GM18909 (cell line): ENCODE measurements around the gene NOTCH1.

ENCODE experiments used
- ATAC-seq: cut with Tn5 transposase; IDR thresholded peaks from one replicate; pipeline ENCODE4 v1.9.1; 2021; ENCODE audit warnings: mild to moderate bottlenecking; ENCODE audit not compliant: unreplicated experiment, poor library complexity

Gene NOTCH1

DNA sequence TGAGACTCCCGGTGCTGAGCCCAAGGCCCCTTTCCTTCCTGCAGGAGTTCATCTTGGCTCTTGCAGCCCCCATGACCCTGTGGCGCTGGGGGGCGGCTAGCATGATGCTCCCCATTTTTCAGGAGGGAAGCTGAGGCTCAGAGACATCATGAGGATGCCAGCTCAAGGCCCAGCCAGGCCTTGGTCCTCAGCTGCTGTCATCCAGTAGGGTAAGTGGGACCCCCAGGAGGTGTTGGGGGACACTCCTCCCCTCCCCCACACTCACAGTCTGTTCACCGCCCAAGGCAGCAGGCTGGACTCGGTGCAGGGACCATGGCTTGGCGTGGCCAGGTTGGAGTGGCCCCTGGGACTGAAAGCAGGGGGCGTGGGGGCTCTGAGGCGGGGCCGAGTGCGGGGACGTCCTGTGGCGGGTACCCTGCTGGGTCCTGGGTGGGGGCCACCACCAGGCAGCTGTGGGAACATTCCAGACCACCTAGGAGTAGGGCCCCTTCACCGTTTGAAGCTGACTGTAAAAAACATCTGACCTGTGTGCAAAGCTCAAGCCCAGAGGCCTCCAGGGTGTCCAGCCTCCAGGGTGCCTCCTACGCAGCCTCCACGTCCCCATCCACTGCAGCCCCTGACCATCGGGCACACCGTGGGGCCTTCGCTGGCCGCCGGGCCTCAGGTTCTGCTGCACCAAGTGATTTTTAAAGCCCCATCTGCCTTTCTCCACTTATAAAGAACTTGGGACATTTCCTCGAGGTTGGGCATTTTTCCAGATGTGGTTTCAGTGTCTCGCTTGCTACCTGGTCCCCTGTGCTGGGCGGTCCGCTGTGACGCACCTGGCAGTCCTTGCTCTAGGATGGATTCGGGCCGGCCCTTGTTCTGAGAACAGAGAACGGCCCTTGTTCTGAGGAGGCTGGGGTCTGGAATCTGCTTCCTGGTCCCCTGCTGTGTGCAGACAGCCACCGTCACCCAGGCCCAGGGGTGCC lies 3.4 kb upstream of the NOTCH1 start:
- ATAC-seq = no peak

DNA sequence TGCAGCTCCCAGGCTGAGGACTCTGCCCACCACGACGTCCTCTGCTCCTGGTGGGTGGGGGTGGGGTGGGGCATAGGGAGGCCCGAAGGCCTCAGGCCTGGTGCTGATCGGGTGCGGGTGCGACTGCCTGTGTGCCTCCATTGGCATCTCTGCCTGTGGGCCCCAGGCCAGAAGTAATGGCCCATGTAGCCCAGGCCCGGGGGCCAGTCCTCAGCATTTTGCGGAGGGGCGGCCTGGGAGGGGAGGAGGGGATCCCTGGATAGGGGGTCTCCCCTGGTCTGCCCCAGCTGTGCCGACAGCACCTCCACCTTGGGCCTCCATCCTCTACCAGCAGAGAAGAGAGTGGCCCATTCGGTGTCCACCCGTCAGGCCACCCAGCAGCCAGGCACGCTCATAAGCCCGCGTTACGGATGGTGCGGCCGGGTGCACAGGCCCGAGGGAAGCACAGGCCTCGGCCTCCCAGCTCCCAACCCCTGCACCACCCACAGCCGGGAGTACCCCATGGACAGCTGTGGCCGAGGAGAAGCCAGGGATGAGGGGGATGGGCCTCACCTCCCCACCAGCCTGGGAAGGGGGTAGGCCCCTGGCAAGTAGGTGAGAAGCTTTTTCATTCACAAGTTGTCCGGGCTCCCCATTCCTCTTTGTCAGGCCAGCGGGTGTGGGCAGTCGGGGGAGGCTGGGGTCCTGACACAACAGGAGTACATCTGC lies 1.8 kb upstream of the NOTCH1 start:
- ATAC-seq = no peak

DNA sequence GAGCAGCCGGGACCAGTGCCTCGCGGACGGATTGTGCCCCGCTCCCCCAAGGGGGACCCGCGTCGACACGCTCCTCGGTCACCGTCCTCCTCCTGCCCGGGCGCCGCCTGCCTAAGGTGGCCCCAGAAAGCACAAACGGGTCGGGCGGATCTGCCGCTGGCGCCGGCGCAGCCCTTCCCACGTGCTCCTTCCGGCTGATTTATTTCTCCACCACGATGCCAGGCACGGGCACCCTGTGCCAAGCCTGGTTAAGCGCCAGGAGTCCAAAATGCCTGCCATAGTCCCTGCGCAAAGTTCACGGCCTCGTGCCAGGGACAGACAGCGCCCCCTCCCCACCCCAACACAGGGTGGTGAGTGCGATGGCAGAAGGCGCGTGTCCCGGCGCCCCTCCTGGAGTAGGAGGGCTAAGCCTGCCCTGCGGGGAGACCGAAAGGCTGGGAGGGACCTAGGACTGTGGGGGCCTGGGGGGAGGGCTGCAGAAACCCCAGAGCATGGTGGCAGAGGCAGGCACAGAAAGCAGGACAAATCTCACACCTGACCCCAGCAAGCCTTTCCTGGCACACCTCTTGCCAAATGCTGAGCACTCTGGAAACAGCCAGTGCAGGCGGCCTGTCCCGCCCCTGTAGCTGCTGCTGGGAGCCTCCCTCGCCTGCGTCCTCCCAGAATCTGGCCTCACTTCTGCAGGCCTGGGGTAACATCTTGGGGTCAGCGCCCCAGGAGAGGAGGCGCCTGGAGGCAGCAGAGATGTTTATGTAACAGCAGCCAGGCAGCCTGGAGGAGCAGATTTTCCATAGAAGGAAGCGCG lies 1.1 kb upstream of the NOTCH1 start:
- peak; percentile 10 for ATAC-seq

DNA sequence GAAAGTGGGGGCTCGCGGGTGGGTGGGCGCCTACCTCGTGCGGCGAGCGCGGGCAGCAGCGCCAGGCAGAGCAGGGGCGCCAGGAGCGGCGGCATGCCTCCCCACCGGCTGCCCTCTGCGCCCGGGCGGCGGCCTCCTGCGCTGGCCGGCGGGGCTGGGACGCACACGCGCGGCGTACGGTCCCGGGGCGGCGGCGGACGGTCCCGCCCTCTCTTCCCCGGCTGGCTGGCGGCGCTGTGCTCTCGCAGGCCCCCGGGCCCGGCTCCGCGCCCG lies 220 bp downstream of the NOTCH1 start:
- ATAC-seq = no peak

DNA sequence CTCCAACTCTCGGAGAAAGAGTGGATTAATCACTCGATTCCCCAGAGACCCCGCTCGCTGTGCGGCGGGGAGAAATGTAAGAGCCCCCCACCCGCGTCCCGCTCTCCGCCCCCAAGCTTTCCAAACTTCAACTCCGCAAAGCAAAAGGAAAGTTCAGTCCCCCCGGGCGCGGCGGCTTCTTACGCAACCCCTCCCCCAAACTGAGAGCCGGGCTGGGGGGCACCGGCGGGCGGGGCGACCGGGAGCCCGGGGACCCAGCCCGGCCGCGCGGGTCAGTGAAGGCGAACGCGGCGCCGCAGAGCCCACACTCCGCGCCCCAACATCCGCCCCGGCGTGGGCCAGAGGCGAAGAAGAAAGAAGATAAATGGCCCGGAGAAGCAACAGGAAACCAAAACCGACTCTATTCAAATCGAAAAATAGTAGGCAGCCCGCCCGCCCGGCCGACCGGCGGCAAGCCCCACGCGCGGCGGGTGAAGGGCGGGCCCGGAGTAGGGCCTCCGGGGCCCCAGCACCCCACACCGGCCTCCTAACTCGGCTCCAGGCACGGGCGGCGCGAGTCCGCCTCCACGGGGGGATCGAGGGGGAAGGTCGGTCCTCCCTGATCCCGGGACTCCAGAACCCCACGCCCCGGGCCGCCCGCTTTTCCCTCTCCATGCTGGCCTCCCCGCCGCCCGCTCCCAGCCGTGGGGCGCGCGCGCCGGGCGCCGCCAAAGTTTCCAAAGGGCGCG lies 720 bp downstream of the NOTCH1 start:
- ATAC-seq = peak; percentile 13

DNA sequence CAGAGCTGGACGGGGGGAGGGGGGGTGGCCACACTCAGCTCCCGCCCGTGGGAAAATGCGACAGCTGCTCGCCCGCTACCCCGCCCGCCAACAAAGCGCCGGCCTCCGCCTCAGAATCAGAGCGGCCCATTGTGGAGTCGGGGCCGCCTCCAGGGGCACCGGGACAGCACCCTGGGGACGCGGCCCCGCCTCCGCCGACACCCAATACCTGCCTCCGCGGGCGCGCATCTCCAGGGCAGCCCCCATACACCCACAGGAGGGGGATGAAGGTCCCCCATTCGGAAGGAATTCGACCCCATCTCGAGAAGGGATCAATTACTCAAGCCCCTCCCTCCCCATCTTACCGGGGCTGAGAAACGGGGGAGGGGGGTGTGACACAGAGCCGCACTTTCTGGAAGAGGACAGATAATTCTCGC lies 1.3 kb downstream of the NOTCH1 start:
- no peak for ATAC-seq

DNA sequence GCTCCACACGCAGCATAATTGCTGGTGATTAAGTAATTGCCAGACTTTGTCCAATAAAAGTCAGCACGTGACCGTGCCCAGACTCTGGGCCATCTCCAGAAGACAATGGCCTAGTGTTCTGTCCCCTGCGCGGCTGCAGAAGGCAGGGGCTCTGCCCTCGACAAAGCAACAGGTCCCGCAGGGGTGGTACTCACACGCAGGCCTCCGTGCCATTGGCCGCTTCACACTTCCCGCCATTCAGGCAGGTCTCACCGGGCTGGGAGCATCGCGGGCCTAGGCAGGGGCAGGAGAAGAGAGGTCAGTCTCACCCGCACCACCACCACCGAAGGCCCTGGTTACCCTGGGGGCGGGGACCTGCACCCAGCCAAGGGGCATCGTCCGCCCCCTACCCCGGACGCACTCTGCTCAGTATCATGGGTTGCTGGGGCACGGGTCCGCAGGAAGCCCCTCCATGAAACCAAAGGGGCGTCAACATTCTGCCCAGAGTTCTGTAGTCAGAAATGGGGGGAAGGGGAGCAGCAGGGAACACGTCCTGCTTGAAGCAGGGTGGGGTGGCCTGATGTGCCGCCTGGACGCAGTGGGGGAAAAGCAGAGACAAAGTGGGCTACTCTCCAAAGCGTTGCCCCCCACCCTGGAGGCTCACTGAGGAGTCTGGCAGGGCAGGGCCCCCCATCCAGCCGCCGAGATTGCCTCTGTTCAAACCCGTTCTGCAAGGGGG lies 1.9 kb downstream of the NOTCH1 start:
- no peak for ATAC-seq

DNA sequence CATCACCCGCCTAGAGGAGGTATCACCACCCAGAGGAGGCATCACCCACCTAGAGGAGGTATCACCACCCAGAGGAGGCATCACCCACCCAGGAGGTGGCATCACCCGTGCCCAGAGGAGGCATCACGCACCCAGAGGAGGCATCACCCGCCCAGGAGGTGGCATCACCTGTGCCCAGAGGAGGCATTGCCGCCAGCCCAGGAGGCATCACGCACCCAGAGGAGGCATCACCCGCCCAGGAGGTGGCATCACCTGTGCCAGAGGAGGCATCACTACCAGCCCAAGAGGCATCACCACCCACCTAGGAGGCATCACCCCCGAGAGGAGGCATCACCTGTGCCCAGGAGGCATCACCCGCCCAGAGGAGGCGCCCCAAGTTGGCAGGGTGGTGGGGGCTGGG lies 2.6 kb downstream of the NOTCH1 start:
- no peak for ATAC-seq

DNA sequence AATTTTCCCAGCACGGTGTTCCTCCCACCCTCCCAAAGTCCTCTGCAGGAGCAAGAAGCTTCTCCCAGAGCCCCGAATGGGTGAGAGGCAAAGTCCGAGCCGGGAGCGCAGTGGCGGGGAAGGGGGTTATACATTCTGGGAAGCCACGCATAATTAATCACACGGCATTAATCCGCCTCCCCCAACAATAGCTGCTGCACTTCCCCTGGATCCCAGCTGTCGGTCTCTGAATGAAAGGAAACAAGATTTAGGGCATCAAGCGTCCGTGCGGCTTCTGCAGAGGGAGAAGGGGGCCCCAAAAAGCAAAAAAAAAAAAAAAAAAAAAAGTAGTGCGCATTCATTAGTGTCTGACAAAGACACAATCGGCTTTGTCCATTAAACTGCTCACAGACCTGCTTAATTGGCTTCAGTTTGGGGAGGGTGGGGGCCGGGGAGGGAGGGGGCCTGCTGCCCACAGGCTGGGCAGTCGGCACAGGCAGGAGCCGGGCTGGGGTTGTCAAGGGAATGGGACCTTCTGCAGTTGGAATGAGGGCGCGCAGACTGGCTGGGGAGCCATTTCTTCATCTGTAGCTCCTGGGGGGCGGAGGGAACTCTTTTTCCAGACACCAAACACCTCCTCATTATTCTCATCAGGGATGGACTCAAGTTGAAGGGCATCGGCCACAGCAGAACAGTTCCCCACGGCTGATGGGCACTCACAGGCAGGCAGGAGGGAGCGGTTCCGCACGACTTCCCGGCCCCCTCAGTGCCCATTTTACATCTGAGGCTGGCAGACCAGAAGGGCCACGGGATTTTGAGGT lies 3.4 kb downstream of the NOTCH1 start:
- ATAC-seq = no peak

DNA sequence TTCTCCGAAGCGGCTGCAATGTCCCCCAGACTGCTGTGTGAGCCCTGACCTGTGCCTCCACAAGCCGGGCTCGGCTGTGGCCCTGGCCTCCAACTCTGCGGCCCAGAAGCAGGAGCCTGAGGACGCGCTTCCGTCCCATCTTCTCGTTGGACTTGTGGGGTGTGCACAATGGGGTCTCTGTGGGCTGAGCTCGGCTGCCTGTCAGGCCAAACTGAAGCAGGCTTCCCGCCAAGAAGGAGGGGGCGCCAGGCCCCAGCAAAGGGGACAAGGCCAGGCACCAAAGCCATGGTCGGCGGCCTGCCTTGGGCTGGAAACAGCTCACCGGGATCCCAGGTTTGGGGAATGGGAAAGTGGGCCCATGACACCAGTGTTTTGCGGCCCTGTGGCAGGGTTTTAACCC lies 4.1 kb downstream of the NOTCH1 start:
- ATAC-seq = no peak

DNA sequence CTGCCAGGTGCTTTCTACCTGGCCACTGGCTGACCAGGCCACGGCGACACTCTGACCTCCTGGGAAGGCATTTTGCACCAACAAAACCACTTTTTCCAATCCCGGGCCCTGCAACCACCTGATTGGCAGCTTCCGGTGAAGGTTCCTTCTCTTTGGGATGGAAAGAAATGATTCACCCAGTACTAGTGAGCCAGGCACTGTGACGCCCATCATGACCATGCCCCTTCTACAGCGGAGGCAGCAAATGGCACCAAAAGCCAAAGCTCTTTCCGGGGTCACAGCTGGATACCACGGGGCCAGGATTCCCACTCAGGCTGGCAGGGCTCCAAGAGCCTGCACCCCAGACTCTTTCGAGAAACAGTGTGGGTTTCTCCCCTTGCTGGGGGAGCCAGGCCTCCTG lies 4.7 kb downstream of the NOTCH1 start:
- no peak for ATAC-seq

DNA sequence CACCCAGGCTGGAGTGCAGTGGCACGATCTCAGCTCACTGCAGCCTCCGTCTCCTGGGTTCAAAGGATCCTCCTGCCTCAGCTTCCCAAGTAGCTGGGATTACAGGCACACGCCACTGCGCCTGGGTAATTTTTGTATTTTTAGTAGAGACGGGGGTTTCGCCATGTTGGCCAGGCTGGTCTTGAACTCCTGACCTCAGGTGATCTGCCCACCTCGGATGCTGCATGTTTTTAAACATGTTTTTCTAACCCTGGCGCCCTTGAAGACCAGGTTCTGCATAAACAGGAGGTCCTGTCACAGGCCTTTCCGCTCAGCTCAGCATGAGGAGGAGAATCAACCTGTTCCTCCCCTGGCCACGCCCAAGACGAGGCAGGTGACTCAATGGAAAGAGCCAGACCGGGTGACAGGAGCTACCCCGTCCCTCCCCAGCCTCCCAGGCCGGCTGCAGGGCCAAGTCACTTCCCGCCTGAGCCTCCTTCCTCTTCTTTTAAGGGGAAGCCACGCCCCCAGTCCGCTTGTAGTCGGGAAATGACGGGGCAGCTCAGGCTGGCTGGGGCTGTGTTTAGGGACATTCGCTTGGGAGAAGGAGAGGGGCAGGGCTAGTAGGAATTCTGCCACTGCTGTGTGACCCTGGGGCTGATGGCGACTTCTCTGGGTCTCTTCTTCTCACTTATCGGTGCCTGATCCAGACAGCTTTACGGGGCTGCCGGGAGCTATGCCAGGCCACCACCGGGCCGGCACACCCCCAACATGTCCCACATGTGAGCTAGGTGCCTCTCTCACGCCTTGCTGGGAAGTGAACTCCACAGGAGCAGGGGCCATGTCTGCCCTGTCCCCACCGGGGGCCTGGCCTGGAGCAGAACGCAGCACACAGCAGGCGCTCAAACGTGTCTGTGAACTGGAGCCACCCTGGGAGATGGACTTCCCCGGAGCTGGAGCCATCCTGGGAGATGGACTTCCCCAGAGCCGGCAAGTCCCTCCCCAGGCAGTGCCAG lies 6.1 kb downstream of the NOTCH1 start:
- peak; percentile 43 for ATAC-seq

DNA sequence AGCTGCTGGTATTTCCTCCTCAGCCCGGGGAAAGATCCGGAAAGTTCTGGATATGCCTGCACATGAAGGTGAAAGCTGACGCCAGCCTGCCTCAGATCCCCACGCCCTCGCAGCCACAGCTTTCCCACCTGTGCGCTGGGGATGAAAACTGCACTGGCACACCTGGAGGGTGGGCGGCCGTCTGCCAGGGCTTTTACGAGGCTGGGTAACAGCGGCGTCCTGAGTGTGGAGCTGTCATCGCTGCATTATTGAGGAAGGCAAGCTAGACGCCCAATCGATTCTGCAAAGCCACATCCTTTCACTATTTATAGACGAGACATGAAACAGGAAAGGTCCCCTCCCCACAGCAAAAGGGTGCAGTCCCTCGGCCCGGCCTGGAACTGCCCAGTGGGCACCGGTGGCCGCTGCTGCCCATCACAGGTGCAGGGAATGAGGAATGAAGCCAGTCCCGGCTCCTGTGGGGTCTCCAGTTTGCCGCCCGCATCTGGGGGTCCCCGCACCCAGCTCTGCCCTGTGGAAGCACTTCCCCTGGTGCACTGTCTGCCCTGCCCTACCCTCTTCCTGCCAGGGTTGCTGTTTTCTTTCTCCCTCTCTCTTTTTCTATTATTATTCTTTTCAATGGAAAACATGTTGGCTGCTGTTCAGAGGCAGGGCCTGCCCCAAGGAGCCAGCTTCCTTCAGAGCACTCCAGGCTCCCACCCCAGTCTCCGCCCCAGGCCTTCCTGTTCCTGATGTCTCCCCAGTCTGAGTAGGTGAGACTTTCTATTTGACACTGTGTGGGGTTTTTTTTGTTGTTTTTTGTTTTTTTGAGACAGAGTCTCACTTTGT lies 7.0 kb downstream of the NOTCH1 start:
- ATAC-seq = no peak

DNA sequence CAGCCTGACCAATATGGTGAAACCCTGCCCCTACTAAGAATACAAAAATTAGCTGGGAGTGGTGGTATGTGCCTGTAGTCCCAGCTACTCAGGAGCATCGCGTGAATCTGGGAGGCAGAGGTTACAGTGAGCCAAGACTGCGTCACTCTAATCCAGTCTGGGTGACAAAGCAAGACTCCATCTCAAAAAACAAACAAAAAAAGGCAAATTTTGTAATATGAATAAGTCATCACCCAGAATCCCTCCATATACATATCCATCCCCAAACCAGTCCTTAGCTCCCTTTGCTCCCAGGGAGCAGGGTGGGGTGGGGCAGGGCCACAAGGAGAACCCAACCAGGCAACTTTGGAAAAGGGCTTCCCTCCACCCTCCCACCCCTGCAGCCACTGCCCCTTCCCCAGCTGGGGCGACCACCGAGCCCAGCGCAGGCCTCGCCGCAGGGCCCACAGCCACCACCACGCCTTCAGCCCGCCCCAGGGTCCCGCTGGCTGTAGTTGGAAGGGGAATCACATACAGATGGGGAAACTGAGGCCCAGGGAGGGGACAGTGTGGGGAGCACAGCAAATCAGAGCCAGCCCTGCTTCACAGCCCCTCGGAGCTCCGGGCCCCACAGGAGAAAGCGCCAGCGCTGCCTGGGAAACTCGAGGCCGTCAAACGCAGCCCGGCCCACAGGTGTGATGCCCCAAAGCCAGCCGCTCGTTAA lies 7.8 kb downstream of the NOTCH1 start:
- ATAC-seq = no peak

DNA sequence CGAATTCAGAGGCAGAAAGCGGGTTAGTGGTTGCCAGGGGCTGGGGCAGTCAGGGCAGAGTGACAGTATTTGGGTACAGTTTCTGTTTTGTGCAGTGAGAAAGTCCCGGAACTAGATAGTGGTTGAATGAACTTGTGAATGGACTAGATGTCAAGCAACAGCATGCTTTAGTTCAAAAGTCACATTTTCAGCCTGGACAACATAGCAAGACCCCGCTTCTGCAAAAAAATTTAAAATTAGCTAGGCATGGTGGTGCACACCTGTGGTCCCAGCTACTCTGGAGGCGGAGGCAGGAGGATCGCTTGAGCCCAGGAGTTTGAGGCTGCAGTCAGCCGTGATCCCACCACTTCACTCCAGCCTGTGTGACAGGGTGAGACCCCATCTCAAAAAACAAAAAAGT lies 8.4 kb downstream of the NOTCH1 start:
- ATAC-seq = no peak

DNA sequence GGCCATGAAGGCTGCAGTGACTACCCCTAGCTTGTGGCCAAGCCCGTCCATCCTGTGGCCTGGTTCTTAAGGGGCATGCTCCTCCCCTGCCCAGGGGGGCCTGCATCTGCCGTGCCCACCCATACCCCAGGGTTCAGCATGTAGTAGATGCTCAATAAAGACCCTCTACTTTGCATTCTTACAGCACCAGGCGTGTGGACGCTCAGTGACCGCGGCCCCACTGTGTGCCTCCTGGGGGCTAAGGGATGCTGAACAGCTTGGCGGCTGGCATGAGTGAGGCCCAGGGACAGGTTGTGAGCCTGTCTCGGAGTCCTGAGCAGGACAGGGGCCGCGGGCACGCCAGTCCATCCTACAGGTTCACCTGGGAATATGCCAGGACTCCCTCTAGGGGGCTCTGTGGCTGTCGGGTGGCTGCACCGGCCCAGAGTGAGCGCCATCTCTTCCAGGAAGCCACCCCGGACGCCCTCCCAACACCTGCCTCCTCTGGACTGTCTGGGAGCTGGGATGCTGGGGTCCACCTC lies 9.1 kb downstream of the NOTCH1 start:
- no peak for ATAC-seq
